ENCODE measurements around the gene RALY.

Gene RALY

DNA sequence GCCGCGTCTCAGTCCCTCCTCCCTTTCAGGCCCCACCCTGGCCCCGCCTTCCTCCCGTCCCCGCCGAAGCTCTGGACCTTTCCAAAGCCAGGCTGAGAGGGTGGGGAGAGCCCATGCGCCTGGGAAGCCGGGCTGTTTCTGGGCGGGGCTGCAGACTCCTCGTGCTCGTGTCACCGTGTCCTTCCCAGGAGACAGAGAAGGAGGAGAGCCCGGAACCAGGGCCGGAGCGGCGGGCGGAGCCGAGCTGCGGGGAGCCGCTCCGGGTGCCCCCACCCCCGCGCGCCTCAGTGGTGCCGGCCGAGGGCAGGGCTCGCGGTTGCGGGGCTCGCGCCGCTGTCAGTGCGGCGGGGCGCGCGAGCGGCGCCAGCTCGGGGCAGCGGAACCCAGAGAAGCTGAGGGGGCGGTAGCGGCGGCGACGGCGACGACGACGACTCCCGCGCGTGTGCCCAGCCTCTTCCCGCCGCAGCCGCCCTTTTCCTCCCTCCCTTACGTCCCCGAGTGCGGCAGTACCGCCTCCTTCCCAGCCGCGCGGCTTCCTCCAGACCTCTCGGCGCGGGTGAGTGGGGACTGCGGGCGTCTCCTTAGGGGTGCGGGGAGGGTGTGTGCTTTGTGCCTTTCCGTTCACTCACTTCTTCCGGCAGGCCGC lies at the start of gene RALY:
TSS of gene RALY (plus strand) at position 336 of the 646 bp plus-strand sequence. CDS start 78,164 bp downstream, outside the sequence.
- Histone ChIP-seq H3K4me3 (IDR thresholded peaks at IDR 0.05; ENCODE audit: insufficient read depth, low read depth, low read length) (peak within 1 kb of the TSS; percentile 14), H3K4me1 (ENCODE audit: low read depth, poor library complexity, severe bottlenecking) (peaks cover 54% of the 10 kb centered on the region)

DNA sequence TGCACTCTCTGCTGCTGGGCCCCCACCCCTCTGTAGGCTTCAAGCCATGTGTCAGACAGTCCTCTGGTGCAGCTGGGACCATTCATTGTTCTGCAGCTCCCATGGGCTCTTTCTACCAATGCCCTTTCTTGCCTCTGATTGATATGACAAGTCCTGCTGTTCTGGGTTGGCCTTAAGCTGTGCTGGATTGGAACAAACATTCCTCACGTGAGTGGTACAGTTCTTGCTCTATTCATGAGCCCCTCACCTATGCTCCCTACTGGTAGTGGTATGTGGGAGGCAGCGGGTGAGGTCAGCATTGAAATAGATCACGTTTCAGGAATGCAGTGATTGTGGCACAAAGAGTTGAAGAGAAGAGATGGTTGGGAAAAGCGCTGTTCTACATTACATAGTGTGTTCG lies 48.8 kb upstream of the RALY start:
- TF ChIP-seq, protein P1, sequence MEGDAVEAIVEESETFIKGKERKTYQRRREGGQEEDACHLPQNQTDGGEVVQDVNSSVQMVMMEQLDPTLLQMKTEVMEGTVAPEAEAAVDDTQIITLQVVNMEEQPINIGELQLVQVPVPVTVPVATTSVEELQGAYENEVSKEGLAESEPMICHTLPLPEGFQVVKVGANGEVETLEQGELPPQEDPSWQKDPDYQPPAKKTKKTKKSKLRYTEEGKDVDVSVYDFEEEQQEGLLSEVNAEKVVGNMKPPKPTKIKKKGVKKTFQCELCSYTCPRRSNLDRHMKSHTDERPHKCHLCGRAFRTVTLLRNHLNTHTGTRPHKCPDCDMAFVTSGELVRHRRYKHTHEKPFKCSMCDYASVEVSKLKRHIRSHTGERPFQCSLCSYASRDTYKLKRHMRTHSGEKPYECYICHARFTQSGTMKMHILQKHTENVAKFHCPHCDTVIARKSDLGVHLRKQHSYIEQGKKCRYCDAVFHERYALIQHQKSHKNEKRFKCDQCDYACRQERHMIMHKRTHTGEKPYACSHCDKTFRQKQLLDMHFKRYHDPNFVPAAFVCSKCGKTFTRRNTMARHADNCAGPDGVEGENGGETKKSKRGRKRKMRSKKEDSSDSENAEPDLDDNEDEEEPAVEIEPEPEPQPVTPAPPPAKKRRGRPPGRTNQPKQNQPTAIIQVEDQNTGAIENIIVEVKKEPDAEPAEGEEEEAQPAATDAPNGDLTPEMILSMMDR (conservative IDR thresholded peaks at IDR 0.05; ENCODE audit: low read depth, low read length) = no peak
- H3K9ac ChIP-seq = no peak overlapping the region
- H3K4me3 ChIP-seq (IDR thresholded peaks at IDR 0.05; ENCODE audit: insufficient read depth, low read depth, low read length) = no peak overlapping the region
- H2AFZ ChIP-seq (ENCODE audit: low read depth) = no peak overlapping the region
- H3K36me3 ChIP-seq (ENCODE audit: insufficient read depth) = no peaks in the 10 kb centered on the region
- H3K79me2 ChIP-seq (ENCODE audit: insufficient read depth, low read depth) = no peaks in the 10 kb centered on the region
- no peak overlapping the region for H3K4me2 ChIP-seq
- peaks cover 29% of the 10 kb centered on the region for H3K4me1 ChIP-seq (ENCODE audit: low read depth, poor library complexity, severe bottlenecking)
- H3K27ac ChIP-seq = no peak overlapping the region
- no peaks in the 10 kb centered on the region for H3K27me3 ChIP-seq (ENCODE audit: insufficient read depth, low read depth)
- no peaks in the 10 kb centered on the region for H4K20me1 ChIP-seq (ENCODE audit: insufficient read depth)

More for the DNA sequence above, at the start of gene RALY:
- Histone ChIP-seq H3K27me3 (ENCODE audit: insufficient read depth, low read depth) (no peaks in the 10 kb centered on the region), H3K79me2 (ENCODE audit: insufficient read depth, low read depth) (peaks cover 68% of the 10 kb centered on the region), H3K4me2 (peak within 1 kb of the TSS; percentile 66), H4K20me1 (ENCODE audit: insufficient read depth) (peaks cover 38% of the 10 kb centered on the region), H3K36me3 (ENCODE audit: insufficient read depth) (0 out of 2 replicates have a peak, but pooled peaks cover 3% of the 10 kb centered on the region), H3K27ac (peak within 1 kb of the TSS; percentile 92), H2AFZ (ENCODE audit: low read depth) (peak within 1 kb of the TSS; percentile 72), H3K9ac (peak within 1 kb of the TSS; percentile 90)
- TF ChIP-seq, protein P1 (conservative IDR thresholded peaks at IDR 0.05; ENCODE audit: low read depth, low read length) = no peak

DNA sequence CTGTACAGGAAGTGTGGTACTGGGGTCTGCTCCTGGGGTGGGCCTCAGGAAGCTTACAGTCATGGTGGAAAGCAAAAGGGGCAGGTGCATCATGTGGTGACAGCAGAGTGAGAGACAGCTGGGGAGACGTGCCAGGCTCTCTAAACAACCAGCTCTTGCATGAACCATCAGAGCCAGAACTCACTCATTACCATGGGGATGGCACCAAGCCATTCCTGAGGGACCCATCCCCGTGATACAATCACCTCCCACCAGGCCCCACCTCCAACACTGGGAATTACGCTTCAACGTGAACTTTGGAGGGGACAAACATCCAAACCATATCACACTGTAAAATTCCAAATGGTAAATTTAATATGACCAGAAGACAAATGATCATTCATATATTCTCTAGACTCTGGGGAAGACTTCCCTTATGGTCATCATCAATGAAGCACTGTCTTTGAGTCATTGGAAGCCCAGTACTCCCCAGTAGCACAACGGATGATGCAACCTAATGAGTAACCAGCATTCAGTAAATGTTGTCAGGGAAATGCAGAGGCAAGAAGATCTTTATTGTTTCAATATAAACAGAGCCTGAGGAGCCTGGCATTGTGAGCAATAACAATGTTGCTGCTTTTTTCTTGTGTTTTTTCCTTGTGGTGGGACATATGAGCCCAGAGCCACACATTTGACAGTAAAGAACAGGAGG lies 48.2 kb upstream of the RALY start:
- no peak overlapping the region for H3K27ac ChIP-seq
- no peaks in the 10 kb centered on the region for H3K36me3 ChIP-seq (ENCODE audit: insufficient read depth)
- H3K27me3 ChIP-seq (ENCODE audit: insufficient read depth, low read depth) = no peaks in the 10 kb centered on the region
- no peaks in the 10 kb centered on the region for H4K20me1 ChIP-seq (ENCODE audit: insufficient read depth)
- H2AFZ ChIP-seq (ENCODE audit: low read depth) = no peak overlapping the region
- peaks cover 24% of the 10 kb centered on the region for H3K4me1 ChIP-seq (ENCODE audit: low read depth, poor library complexity, severe bottlenecking)
- TF ChIP-seq, protein P1 (conservative IDR thresholded peaks at IDR 0.05; ENCODE audit: low read depth, low read length) = no peak
- no peak overlapping the region for H3K4me3 ChIP-seq (IDR thresholded peaks at IDR 0.05; ENCODE audit: insufficient read depth, low read depth, low read length)
- H3K79me2 ChIP-seq (ENCODE audit: insufficient read depth, low read depth) = no peaks in the 10 kb centered on the region
- no peak overlapping the region for H3K4me2 ChIP-seq
- no peak overlapping the region for H3K9ac ChIP-seq

DNA sequence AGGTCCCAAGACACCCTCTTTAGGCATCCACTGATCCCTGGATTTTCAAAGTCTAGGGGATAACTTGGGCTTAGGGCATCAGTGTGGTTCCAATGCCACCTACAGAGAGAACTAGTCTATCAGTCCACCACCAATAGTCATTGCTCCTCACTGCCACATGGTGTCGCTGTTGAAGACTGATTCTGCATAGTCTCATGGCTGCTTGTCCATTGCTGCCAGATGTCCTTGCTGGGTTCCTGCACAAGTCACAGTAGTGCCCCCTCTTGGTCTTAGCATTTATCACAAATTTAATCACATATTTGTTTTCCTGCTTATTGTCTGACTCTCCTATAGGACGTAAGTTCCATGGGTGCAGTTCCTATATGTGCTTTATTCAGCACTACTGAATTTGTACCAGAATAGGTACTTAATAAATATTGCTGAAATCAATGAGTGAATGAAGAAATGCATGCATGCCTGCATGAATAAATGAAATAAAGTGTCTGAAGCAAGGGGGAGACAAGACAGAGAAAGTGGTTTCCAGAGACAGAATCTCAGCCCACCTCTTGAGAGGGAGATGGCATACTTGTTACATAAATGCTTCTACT lies 45.9 kb upstream of the RALY start:
- no peaks in the 10 kb centered on the region for H3K79me2 ChIP-seq (ENCODE audit: insufficient read depth, low read depth)

More for the DNA sequence above, 45.9 kb upstream of the RALY start:
- no peak overlapping the region for H3K27ac ChIP-seq
- no peak overlapping the region for H3K4me3 ChIP-seq (IDR thresholded peaks at IDR 0.05; ENCODE audit: insufficient read depth, low read depth, low read length)
- no peak overlapping the region; the same call in 1 of the 2 replicates for H3K4me2 ChIP-seq
- no peaks in the 10 kb centered on the region for H3K36me3 ChIP-seq (ENCODE audit: insufficient read depth)
- TF ChIP-seq, protein P1 (conservative IDR thresholded peaks at IDR 0.05; ENCODE audit: low read depth, low read length) = peak; percentile 99
- no peak overlapping the region for H3K9ac ChIP-seq
- peaks cover 18% of the 10 kb centered on the region for H3K4me1 ChIP-seq (ENCODE audit: low read depth, poor library complexity, severe bottlenecking)
- H4K20me1 ChIP-seq (ENCODE audit: insufficient read depth) = no peaks in the 10 kb centered on the region
- H3K27me3 ChIP-seq (ENCODE audit: insufficient read depth, low read depth) = no peaks in the 10 kb centered on the region
- H2AFZ ChIP-seq (ENCODE audit: low read depth) = no peak overlapping the region

All from KMS-11 (cell line).